Nephron (organoid): ENCODE measurements around the gene LAMP5.

Experiments
- H3K27ac Mint-ChIP-seq, 3 experiments: 2 replicates each; pipeline ENCODE4 v1.8.0; 2020; ENCODE audit warnings: mixed read lengths in 3 of 3, mild to moderate bottlenecking in 2 of 3, moderate library complexity in 1 of 3
- H3K27me3 Mint-ChIP-seq: 2 replicates; pipeline ENCODE4 v1.8.0; 2021; ENCODE audit warnings: low read depth, mild to moderate bottlenecking, moderate library complexity, mixed read lengths
- H3K36me3 Mint-ChIP-seq: 2 replicates; pipeline ENCODE4 v1.8.0; 2020; ENCODE audit warnings: low read depth, mixed read lengths
- H3K4me1 Mint-ChIP-seq: 2 replicates; pipeline ENCODE4 v1.8.0; 2020; ENCODE audit warnings: mixed read lengths
- H3K4me3 Mint-ChIP-seq, 3 experiments: 2 replicates each; pipeline ENCODE4 v1.8.0; 2020; ENCODE audit warnings: mild to moderate bottlenecking in 3 of 3, mixed read lengths in 3 of 3, moderate library complexity in 2 of 3
- H3K9me3 Mint-ChIP-seq: 2 replicates; pipeline ENCODE4 v1.8.0; 2020; ENCODE audit warnings: mixed read lengths
- TF ChIP-seq, protein P1 (sequence below), 3 experiments: fragments of 200-600 bp; sonication (generic); IDR thresholded peaks; one replicate each; pipeline ENCODE4 v1.5.0; 2021; ENCODE audit warnings: antibody characterized with exemption in 3 of 3; ENCODE audit not compliant: unreplicated experiment in 3 of 3

Gene LAMP5

DNA sequence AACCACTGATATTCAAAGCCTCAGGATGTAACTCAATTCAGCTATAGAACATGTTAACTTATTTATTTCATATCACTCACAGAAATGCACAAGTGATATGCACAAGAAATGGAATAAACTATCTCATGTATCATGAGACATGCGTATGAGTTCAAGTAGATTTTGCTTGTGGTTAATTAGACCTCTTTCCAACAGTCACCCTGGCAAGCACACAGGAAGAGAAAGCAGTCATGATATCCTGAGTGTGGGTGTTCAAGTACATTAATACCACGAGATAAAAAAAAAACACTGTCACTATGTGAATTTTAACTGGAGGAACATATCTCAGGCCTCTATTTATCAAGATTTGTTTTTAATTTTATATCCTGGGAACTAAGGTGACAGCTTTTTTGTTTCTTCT lies 64.2 kb downstream of the LAMP5 start:
- Mint-ChIP-seq H3K9me3 (no peaks in the 10 kb centered on the region), H3K36me3 (peaks cover 6% of the 10 kb centered on the region), H3K27ac (peak overlapping the region in 2 of 3 experiments; percentile 19 to 66), H3K4me1 (peaks cover 29% of the 10 kb centered on the region), H3K27me3 (peaks cover 15% of the 10 kb centered on the region), H3K4me3 (no peak overlapping the region)
- TF ChIP-seq, protein P1, sequence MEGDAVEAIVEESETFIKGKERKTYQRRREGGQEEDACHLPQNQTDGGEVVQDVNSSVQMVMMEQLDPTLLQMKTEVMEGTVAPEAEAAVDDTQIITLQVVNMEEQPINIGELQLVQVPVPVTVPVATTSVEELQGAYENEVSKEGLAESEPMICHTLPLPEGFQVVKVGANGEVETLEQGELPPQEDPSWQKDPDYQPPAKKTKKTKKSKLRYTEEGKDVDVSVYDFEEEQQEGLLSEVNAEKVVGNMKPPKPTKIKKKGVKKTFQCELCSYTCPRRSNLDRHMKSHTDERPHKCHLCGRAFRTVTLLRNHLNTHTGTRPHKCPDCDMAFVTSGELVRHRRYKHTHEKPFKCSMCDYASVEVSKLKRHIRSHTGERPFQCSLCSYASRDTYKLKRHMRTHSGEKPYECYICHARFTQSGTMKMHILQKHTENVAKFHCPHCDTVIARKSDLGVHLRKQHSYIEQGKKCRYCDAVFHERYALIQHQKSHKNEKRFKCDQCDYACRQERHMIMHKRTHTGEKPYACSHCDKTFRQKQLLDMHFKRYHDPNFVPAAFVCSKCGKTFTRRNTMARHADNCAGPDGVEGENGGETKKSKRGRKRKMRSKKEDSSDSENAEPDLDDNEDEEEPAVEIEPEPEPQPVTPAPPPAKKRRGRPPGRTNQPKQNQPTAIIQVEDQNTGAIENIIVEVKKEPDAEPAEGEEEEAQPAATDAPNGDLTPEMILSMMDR (IDR thresholded peaks at IDR 0.05; ENCODE audit: unreplicated experiment in 3 of 3) = no peak
